Measurements from ENCODE around the gene MYORG.
"Not testable (repeated sequence)": the region's sequence is repeated elsewhere in the genome, so short reads cannot be mapped to it uniquely, and the experiment has no call there.

MYORG gene

GRCh38 chr9:34367751-34368410 is 8.8 kb downstream of the MYORG start:
- not testable (repeated sequence) for DNase-seq

- no peak for DNase-seq
Observed at GRCh38 chr9:34366365-34366764, 10.3 kb downstream of the MYORG start.

- DNase-seq, result no peak
Observed at GRCh38 chr9:34365282-34365681, 11.4 kb downstream of the MYORG start.

- no peak for DNase-seq
Observed at GRCh38 chr9:34363619-34364351, 12.9 kb downstream of the MYORG start.

GRCh38 chr9:34362614-34363214 is 14.0 kb downstream of the MYORG start:
- no peak for DNase-seq

- not testable (repeated sequence) for DNase-seq
Observed at GRCh38 chr9:34352957-34353356, 23.7 kb downstream of the MYORG start.

GRCh38 chr9:34352122-34352652 is 24.5 kb downstream of the MYORG start:
- not testable (repeated sequence) for DNase-seq

GRCh38 chr9:34349324-34349723 is 27.4 kb downstream of the MYORG start:
- no peak for DNase-seq

- DNase-seq, result no peak
Observed at GRCh38 chr9:34347800-34348158, 28.9 kb downstream of the MYORG start.

DNA sequence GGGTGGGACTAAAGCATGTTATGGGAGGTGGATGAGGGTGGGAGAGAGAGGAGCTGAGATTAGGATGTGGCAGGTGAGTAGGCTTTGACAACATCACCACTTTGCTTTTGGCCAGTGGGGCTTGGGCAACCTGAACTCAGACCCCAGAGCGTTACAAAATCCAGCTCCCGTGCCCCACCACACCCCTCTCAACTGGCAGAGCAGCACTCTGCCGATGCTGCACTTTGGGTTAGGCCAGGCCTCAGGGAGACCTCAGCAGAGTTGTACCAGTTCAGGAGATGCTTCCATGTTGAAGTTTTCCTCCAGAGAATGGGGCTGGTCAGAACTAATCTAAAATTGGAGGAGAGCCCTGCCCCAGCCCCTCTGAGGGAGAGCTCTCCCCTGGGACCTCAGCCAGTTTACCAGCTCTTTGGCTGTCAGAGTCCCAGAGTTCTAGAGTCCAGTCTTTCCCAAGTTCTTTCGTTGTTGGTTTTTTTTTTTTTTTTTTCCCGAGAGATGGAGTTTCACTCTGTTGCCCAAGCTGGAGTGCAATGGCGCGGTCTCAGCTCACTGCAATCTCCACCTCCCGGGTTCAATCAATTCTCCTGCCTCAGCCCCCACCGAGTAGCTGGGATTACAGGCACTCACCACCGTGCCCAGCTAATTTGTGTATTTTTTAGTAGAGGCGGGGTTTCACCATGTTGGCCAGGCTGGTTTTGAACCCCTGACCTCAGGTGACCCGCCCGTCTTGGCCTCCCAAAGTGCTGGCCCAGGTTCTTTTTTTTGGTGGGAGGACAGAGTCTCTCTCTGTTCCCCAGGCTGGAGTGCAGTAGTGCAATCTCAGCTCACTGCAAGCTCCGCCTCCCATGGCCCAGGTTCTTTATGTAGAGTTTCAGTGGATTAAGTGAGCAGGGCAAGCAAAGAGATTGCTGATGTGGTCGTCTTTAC is 29.6 kb downstream of the MYORG start:
- DNase-seq, result no peak

- no peak for DNase-seq
Observed at GRCh38 chr9:34343605-34344004, 33.1 kb downstream of the MYORG start.

DNA sequence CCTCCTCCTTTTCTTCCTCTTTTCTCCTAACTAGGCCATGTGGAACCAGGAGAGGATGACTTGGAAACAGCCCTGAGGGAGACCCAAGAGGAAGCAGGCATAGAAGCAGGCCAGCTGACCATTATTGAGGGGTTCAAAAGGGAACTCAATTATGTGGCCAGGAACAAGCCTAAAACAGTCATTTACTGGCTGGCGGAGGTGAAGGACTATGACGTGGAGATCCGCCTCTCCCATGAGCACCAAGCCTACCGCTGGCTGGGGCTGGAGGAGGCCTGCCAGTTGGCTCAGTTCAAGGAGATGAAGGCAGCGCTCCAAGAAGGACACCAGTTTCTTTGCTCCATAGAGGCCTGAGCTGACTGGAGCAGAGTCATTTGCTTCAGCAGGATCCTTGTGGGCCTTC is 33.6 kb downstream of the MYORG start:
- no peak for DNase-seq

DNA sequence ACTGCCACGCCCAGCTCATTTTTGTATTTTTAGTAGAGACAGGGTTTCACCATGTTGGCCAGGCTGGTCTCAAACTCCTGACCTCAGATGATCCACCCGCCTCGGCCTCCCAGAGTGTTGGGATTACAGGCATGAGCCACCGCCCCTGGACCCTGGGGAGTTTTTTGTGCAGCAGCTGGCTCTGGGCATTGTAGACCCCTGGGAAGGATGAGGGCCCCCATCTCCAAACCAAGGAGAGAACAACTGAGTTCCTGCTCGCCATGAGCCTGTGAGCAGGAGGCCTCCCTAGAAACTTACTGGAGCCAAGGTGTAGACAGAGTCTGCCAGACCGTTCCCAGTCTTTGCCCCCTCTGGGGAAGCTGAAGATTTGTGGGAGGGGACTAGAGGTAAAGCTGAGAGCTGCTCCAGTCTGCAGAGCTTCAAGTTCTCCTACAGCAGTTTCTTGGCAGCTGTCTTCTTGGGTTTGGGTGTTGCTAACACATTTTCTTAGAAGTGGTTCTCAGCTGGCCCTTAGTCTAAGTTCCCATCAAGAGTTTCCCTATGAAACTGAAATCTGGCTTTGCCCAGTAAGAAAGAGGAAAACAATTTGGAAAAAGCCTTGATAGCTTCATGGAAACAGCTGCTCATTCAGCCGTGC is 34.9 kb downstream of the MYORG start:
- DNase-seq, result no peak

DNA sequence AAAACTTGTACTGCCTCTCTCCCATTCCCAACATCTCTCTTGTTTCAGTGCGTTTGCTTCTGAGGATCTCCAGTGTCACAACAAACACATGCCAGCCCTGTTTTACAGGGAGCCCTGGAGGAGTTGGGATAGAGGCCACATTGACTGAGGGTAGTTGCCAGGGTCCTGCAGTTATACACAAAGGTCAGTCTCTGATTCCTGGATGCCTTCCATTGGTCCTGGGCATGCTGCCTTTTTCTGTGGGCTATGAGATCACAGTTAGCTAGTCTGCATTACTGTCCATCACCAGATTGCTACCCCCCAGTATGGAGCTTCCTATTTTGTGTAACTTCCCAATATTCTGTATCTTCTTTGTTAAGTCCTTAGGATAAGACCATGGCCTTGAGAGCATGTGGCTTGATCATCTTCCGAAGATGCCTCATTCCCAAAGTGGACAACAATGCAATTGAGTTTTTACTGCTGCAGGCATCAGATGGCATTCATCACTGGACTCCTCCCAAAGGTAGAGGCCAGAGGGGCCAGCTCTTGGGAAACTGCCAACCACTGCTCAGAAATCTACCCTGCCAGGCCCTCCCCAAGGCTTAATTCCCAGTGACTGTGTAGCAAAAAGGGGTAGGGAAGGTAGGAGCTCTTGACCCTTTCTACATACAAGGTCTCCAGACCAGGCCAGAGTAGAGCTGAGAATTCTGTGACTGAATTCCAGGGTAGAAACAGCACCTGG is 37.9 kb downstream of the MYORG start:
- DNase-seq, result no peak

DNA sequence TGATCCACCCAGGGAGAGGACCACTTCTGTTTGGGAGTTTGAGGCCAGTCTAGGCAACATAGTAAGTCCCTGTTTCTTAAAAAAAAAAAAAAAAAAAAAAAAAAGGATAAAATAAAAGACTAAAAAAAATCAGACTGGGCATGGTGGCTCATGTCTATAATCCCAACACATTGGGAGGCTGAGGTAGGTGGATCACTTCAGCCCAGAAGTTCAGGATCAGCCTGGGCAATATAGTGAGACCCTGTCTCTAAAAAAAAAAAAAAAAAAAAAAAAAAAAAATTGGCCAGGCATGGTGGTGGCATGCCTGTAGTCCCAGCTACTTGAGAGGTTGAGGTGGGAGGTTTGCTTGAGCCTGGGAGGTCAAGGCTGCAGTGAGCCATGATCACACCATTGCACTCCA is 38.6 kb downstream of the MYORG start:
- not testable (repeated sequence) for DNase-seq

DNA sequence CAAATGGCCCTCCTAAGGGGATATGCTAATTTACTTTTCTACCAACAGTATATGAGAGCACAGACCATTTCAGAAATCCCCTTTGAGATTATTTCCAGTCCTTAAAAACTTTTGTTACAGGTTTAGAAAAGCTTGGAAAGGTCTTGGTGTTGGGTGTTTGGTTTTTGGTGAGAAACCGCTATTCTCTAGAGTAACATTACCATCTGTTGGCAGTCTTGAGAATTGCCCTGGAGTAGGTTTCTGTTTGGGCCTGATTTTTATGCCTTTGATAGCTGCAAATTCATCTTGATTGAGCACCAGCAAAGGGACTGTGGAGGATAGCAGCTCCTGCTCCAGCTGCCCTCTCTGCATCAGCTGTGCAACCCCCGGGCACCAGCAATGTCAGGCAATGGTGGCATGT is 39.3 kb downstream of the MYORG start:
- no peak for DNase-seq

- DNase-seq, result no peak
Observed at GRCh38 chr9:34335376-34335775, 41.3 kb downstream of the MYORG start.

GRCh38 chr9:34334916-34335315 is 41.8 kb downstream of the MYORG start:
- DNase-seq, result no peak

GRCh38 chr9:34334337-34334824 is 42.3 kb downstream of the MYORG start:
- no peak for DNase-seq

DNA sequence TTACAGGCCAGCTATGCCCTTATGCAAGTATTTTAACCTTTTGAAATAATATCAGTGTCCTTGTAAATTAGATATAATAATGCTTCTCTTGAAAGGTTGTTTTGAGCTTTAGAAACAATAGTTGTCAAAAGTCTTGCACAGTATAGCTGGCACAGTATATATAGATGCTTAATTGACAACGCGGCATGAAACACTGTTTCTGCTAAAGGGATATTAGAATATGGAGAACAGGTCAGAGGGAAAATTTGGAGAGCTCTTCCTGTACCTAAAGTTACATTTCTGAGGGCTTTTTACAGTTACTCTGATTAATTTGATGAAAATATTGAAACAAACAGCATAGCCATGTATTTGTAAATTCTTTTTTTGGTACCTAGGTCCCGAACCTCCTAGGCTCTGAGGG is 42.9 kb downstream of the MYORG start:
- DNase-seq, result no peak

Measured in activated CD4-positive, alpha-beta T cell treated with anti-CD3 and anti-CD28 coated beads, Interleukin-2, amount 50 U/mL, for 16 hours (primary cell).